Activated CD8-positive, alpha-beta T cell treated with anti-CD3 and anti-CD28 coated beads for 36 hours (primary cell): ENCODE measurements around the gene MAP3K13. TPM values are rescaled to one million over a fixed set of nuclear protein-coding genes. Genes with fewer than 3 reads are reported as not detected.
"Not testable (repeated sequence)": the region's sequence is repeated elsewhere in the genome, so short reads cannot be mapped to it uniquely, and the experiment has no call there.

Experiments
- ATAC-seq: fragments of 200-7000 bp; cut with Tn5 transposase; one replicate; pipeline ENCODE4 v1.10.0; 2021; ENCODE audit warnings: mild to moderate bottlenecking, moderate library complexity
- CTCF ChIA-PET: fragments of 350-600 bp; sonication (Branson Sonifier 250); formaldehyde crosslinking; loops from one replicate; lab custom pipeline; 2021; ENCODE audit warnings: antibody characterized with exemption; lab: Charles Lee
- POLR2A ChIA-PET: fragments of 350-600 bp; sonication (Branson Sonifier 250); formaldehyde crosslinking; loops from one replicate; lab custom pipeline; 2021; ENCODE audit warnings: antibody characterized with exemption; lab: Charles Lee
- DNase-seq: peaks from one replicate; pipeline ENCODE4 v3.0.0-alpha.2; 2020
- H3K27ac Mint-ChIP-seq: one replicate; pipeline ENCODE4 v1.8.0; 2021; ENCODE audit warnings: mild to moderate bottlenecking, mixed read lengths
- H3K27me3 Mint-ChIP-seq: one replicate; pipeline ENCODE4 v1.8.0; 2021; ENCODE audit warnings: mixed read lengths
- H3K36me3 Mint-ChIP-seq: one replicate; pipeline ENCODE4 v1.8.0; 2021; ENCODE audit warnings: low read depth, mixed read lengths
- H3K4me1 Mint-ChIP-seq: one replicate; pipeline ENCODE4 v1.8.0; 2021; ENCODE audit warnings: low read depth, mixed read lengths
- H3K4me3 Mint-ChIP-seq: one replicate; pipeline ENCODE4 v1.8.0; 2021; ENCODE audit warnings: mild to moderate bottlenecking, moderate library complexity, mixed read lengths
- H3K9me3 Mint-ChIP-seq: one replicate; pipeline ENCODE4 v1.8.0; 2021; ENCODE audit warnings: mixed read lengths
- CTCF ChIP-seq: fragments of 200-600 bp; IDR thresholded peaks from one replicate; pipeline ENCODE4 v1.8.0; 2022; ENCODE audit warnings: antibody characterized with exemption, mild to moderate bottlenecking
- intact Hi-C: fragments of 100-400 bp; cut with micrococcal nuclease; formaldehyde crosslinking; loops from one replicate; pipeline ENCODE4 v1.10.0; 2022
- total RNA-seq, 2 experiments: library from RNA; stranded (reverse); gene quantifications; one replicate each; pipeline ENCODE4 v1.2.3, GENCODE V29; 2021

The MAP3K13 gene
- total RNA-seq, 2 experiments from 2014 or later, result 8.9 to 10.2 TPM

- POLR2A ChIA-PET, result no interaction called here
- Mint-ChIP-seq H3K27me3 (peaks cover 7% of the 10 kb centered on the region), H3K36me3 (no peaks in the 10 kb centered on the region), H3K27ac (no peak overlapping the region), H3K9me3 (no peaks in the 10 kb centered on the region), H3K4me3 (no peak overlapping the region), H3K4me1 (no peaks in the 10 kb centered on the region)
- ATAC-seq (no peak), DNase-seq (no peak)
- CTCF ChIA-PET, result no interaction called here
- intact Hi-C loops, result no loop called here
- TF ChIP-seq CTCF, result no peak
Measured at GRCh38 chr3:185442031-185442430, 79.1 kb downstream of the MAP3K13 start.

- CTCF ChIA-PET, result no interaction called here
- no peaks in the 10 kb centered on the region for H3K9me3 Mint-ChIP-seq
- no peaks in the 10 kb centered on the region for H3K4me1 Mint-ChIP-seq
- H3K27ac Mint-ChIP-seq, result no peak overlapping the region
- POLR2A ChIA-PET, result no interaction called here
- intact Hi-C loops, result no loop called here
- TF ChIP-seq CTCF, result no peak
- ATAC-seq (no peak), DNase-seq (no peak)
- no peak overlapping the region for H3K4me3 Mint-ChIP-seq
- H3K27me3 Mint-ChIP-seq, result peaks cover 4% of the 10 kb centered on the region
- no peaks in the 10 kb centered on the region for H3K36me3 Mint-ChIP-seq
Measured at GRCh38 chr3:185444329-185444728, 81.4 kb downstream of the MAP3K13 start.

DNA sequence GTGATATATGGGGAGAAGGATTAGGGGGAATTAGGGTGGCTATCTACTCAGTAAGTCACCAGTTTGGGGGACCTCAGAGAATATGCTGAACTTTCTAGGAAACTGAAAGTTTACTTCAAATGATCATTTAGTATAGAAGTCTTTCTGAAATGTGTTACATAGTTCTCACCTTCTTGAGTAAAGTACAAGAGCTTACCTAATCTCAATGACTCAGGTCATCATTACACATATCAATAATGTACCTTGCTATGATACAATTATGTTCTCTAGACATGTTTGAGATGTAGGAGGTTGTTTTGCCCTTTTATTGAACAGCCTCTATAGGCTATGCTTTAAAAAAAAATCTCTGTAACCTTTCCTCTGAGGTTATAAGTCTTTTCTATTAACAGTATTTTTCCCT is 85.2 kb downstream of the MAP3K13 start:
- Mint-ChIP-seq H3K9me3 (no peaks in the 10 kb centered on the region), H3K4me1 (no peaks in the 10 kb centered on the region), H3K4me3 (no peak overlapping the region), H3K27me3 (peaks cover 4% of the 10 kb centered on the region), H3K27ac (no peak overlapping the region), H3K36me3 (no peaks in the 10 kb centered on the region)
- DNase-seq, result no peak
- no peak for TF ChIP-seq CTCF
- ChIA-PET POLR2A (no interaction called here), CTCF (no interaction called here)
- no peak for ATAC-seq
- intact Hi-C loops, result no loop called here

- H3K36me3 Mint-ChIP-seq, H3K27me3 Mint-ChIP-seq, intact Hi-C loops, DNase-seq, H3K4me3 Mint-ChIP-seq, H3K9me3 Mint-ChIP-seq, H3K27ac Mint-ChIP-seq, H3K4me1 Mint-ChIP-seq, ATAC-seq, POLR2A ChIA-PET: not testable (repeated sequence)
- CTCF ChIA-PET, result interaction anchor here (4.8 kb wide), 1 partner anchor 10 kb away, joined by 14 read pairs; no protein-coding TSS in a partner anchor
Measured at GRCh38 chr3:185451432-185451831, 88.5 kb downstream of the MAP3K13 start.

DNA sequence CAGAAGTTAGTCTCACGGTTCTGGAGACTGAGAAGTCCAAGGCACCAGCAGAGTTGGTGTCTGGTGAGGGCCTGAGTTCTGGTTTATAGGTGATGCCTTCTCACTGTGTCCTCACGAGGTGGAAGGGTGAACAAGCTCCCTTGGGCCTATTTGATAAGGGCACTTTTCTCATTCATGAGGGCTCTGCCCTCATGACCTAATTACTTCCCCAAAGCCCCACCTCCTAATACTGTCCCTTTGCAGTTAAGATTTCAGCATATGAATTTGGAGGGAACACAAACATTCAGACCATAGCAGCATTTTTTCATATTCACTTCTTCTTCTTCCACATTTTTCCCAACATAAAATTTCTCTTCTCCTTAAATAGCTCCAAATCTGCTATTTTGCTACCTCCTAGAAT is 94.4 kb downstream of the MAP3K13 start:
- ATAC-seq (no peak), DNase-seq (no peak)
- ChIA-PET POLR2A (no interaction called here), CTCF (interaction anchor here (0.8 to 1.0 kb wide), 2 partner anchors 10 to 102 kb away, joined by 3 to 4 read pairs; no protein-coding TSS in a partner anchor)
- intact Hi-C loops, result no loop called here
- H3K4me3 Mint-ChIP-seq, result no peak overlapping the region
- H3K27me3 Mint-ChIP-seq, result no peaks in the 10 kb centered on the region
- H3K4me1 Mint-ChIP-seq, result no peaks in the 10 kb centered on the region
- no peak overlapping the region for H3K27ac Mint-ChIP-seq
- H3K36me3 Mint-ChIP-seq, result no peaks in the 10 kb centered on the region
- no peaks in the 10 kb centered on the region for H3K9me3 Mint-ChIP-seq
- no peak for TF ChIP-seq CTCF

GRCh38 chr3:185460309-185460708 is 97.4 kb downstream of the MAP3K13 start:
- intact Hi-C loops, result no loop called here
- Mint-ChIP-seq H3K27me3 (no peaks in the 10 kb centered on the region), H3K36me3 (no peaks in the 10 kb centered on the region), H3K4me3 (no peak overlapping the region), H3K4me1 (no peaks in the 10 kb centered on the region), H3K27ac (no peak overlapping the region), H3K9me3 (no peaks in the 10 kb centered on the region)
- POLR2A ChIA-PET, result no interaction called here
- ATAC-seq (no peak), DNase-seq (no peak)
- TF ChIP-seq CTCF, result no peak
- CTCF ChIA-PET, result interaction anchor here (0.9 to 2.9 kb wide), 5 partner anchors 9 to 201 kb away, joined by 3 to 14 read pairs (median 4); no protein-coding TSS in a partner anchor
